ENCODE results near the gene RREB1.

- TF ChIP-seq CTCF (IDR thresholded peaks at IDR 0.05) (no peak), POLR2AphosphoS5 (IDR thresholded peaks at IDR 0.05; ENCODE audit: insufficient read depth in 1 of 2, low read depth in 1 of 2) (no peak), POLR2A (IDR thresholded peaks at IDR 0.05) (no peak)
Measured at GRCh38 chr6:7171733-7172132, 64.0 kb downstream of the RREB1 start.

Data from vagina (tissue), 2 donors.